ENCODE measurements around the gene CELA2A. TPM values are rescaled to one million over a fixed set of nuclear protein-coding genes. Genes with fewer than 3 reads are reported as not detected.
"Not testable (repeated sequence)": the region's sequence is repeated elsewhere in the genome, so short reads cannot be mapped to it uniquely, and the experiment has no call there.

CELA2A gene
- polyA plus RNA-seq, 6 donors from 2014 or later = not detected

DNA sequence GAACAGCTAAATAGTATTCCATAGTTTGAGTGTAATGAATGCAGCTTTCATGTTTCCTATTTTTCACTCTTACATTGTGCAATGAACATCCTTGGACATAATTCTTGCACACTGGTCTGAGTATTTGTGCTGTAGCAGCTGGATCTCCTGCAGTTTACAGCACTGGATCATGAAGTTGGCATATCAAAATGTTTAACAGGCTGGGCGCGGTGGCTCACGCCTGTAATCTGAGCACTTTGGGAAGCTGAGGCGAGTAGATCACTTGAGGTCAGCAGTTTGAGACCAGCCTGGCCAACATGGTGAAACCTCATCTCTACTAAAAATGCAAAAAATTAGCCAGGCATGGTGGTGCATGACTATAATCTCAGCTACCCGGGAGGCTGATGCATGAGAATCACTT, 14.5 kb downstream of the CELA2A start:
- not testable (repeated sequence) for H3K27me3 Mint-ChIP-seq; H3K4me3 Mint-ChIP-seq; H3K36me3 Mint-ChIP-seq; H3K4me1 Mint-ChIP-seq; H3K27ac Mint-ChIP-seq; ATAC-seq (ENCODE audit: low read depth in 2 of 2); DNase-seq; H3K9me3 Mint-ChIP-seq

DNA sequence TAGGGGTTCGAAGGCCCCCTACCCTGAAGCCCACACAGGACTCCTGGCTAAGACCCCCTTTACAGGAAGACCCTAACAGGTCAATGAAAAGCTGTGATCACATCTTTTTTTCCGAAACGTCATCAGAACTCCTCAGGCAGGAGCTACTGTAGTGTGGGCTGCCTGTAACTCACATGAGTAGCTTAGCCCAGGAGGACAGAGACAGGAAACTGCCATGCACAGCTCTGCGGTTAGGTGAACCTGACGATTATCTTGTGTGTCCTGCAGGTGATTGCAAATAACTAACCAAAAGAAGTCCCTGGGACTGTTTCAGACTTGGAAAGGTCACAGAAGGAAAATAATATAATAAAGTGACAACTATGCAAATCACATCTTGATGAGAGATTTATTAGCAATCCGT, 15.2 kb downstream of the CELA2A start:
- not testable (repeated sequence) for ATAC-seq (ENCODE audit: low read depth in 2 of 2); H3K27me3 Mint-ChIP-seq; H3K27ac Mint-ChIP-seq; H3K36me3 Mint-ChIP-seq; DNase-seq; H3K4me1 Mint-ChIP-seq; H3K4me3 Mint-ChIP-seq; H3K9me3 Mint-ChIP-seq

DNA sequence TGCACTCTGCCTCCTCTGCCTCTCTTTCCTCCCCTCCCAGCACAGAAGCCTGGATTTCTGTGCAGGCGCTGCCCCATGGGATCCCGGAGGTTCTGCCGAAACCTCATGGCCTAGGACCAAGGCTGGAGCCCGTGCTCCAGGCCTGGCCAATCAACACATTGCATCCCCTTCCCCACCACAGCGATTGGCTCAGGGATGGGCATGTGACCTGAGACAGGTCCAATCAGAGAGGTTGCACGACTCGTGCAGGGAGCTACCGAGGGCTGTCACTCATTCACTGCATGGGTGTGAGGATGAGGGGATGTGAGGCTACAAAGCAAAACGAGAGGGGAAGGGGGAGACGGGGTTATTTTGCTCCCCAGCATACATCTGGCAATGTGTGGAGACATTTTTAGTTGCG, 16.1 kb downstream of the CELA2A start:
- Mint-ChIP-seq H3K4me1 (peaks cover 0 to 2% (median 0%) of the 10 kb centered on the region in 3 donors), H3K4me3 (no peak overlapping the region), H3K36me3 (no peaks in the 10 kb centered on the region), H3K9me3 (no peaks in the 10 kb centered on the region), H3K27me3 (peaks cover 0 to 7% (median 0%) of the 10 kb centered on the region in 3 donors), H3K27ac (no peak overlapping the region)
- DNase-seq (no peak), ATAC-seq (ENCODE audit: low read depth in 2 of 2) (no peak)

DNA sequence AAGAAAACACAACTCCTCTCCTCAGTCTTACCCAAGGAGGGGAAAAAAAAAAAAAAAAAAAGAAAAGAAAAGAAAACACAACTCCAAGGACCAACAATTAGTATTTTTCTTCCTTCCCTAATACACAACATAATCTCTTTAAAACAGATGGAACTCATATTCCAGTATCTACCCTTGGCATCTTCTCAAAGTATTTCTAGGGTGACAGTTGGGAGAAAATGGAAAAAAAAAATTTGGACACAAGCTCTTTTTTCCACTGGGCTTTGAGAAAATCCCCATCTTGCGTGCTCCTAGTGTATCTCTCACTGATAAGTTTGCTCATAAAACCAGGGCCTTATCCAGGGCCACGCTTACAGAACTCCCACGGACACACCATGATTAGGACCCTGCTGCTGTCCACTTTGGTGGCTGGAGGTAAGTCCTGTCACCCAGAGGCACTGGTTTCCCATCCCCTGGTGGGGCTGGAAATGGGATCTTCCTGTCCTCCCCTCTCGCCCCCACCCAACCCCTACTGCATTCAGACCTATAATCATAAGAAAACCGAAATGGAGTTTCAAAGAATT, 19.3 kb downstream of the CELA2A start, which contains the start of gene CELA2B:
CELA2B (plus strand) TSS at position 353 of the 563 bp plus-strand sequence; CDS start at position 375, 22 bp downstream.
- DNase-seq (no peak), ATAC-seq (ENCODE audit: low read depth in 2 of 2) (no peak)
- H3K9me3 Mint-ChIP-seq = no peaks in the 10 kb centered on the region
- H3K36me3 Mint-ChIP-seq = no peaks in the 10 kb centered on the region
- H3K4me1 Mint-ChIP-seq = no peaks in the 10 kb centered on the region
- H3K27me3 Mint-ChIP-seq = no peaks in the 10 kb centered on the region
- no peak within 1 kb of the TSS for H3K4me3 Mint-ChIP-seq
- peak within 1 kb of the TSS in 2 of 6 donors; percentile 23 to 54 for H3K27ac Mint-ChIP-seq

DNA sequence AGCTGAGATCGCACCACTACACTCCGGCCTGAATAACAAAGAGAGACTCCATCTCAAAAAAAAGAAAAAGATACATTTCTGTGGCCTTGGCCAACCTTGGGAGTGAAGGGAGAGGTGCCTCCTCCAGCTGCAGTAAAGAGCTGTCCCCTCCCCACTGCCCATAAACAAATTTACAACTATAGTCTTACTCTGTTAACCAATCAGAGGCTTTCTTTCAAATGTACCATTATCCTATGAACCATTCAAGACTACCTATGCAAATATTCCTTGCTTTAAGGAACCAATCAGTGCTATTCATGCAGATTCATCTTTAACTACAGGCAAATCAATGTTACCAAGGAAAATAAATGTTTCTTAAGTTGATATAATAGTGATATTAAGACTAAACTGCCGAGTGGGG, 20.4 kb downstream of the CELA2A start:
- ATAC-seq (ENCODE audit: low read depth in 2 of 2) = no peak
- Mint-ChIP-seq H3K9me3 (no peaks in the 10 kb centered on the region), H3K27me3 (no peaks in the 10 kb centered on the region), H3K4me1 (no peaks in the 10 kb centered on the region), H3K27ac (no peak overlapping the region), H3K4me3 (no peak overlapping the region), H3K36me3 (no peaks in the 10 kb centered on the region)
- DNase-seq = no peak

DNA sequence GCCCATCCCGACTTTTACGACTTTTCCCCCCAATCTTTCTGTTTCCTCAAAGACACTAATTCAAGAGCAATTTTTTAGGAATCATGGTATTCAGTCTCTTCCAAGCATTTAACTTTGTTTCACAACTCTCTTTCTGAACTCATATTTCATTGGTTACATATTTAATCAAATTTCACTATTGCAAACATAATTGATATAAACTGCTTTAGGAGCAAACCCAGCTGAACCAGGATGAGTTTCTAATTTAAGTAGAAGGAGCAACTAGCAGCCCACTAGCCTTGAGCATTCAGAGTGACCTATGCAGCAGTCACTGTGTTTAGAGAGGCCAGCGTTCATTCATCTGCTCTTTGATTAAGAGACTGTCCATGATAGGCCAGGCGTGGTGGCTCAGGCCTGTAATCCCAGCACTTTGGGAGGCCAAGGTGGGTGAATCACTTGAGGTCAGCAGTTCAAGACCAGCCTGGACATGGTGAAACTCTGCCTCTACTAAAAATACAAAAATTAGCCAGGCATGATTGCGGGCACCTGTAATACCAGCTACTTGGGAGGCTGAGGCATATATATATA, 21.2 kb downstream of the CELA2A start:
- no peaks in the 10 kb centered on the region for H3K9me3 Mint-ChIP-seq
- peak overlapping the region in 1 of 6 donors; percentile 58 for H3K27ac Mint-ChIP-seq
- H3K4me3 Mint-ChIP-seq = peak overlapping the region in 1 of 8 donors; percentile 23
- no peaks in the 10 kb centered on the region for H3K4me1 Mint-ChIP-seq
- ATAC-seq (ENCODE audit: low read depth in 2 of 2) (no peak), DNase-seq (no peak)
- no peaks in the 10 kb centered on the region for H3K27me3 Mint-ChIP-seq
- H3K36me3 Mint-ChIP-seq = no peaks in the 10 kb centered on the region

DNA sequence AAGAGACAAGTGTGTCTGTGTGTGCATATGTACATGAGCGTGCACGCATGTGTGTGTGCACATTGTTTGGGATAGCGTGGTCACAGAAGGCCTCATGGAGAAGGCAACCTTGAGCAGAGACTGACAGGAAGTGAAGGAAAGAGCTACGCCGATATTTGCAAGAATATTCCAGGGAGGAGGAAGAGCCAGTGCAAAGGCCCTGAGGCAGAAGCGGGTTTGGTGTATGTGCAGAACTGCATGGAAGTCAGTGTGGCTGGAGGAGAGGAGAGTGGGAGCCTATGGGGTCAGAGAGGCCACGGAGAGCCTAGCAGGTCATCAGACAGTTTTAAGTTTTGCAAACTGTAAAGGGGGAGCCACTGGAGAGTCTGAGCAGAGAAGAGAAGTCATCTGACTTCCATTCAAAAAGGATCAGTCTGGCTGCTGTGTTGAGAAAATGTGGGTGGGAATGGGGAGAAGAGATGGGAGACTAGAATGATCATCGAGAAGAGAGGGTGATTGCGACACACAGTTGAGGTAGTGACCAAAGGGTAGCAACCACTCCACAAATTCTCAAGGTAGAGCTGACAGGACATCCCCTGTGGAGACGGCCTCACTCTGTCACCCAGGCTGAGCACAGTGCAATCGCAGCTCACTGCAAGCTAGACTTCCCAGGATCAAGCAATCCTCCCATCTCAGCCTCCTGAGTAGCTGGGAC, 23.3 kb downstream of the CELA2A start:
- H3K36me3 Mint-ChIP-seq = no peaks in the 10 kb centered on the region
- no peak overlapping the region for H3K27ac Mint-ChIP-seq
- H3K4me1 Mint-ChIP-seq = no peaks in the 10 kb centered on the region
- H3K27me3 Mint-ChIP-seq = no peaks in the 10 kb centered on the region
- H3K9me3 Mint-ChIP-seq = no peaks in the 10 kb centered on the region
- no peak overlapping the region for H3K4me3 Mint-ChIP-seq
- no peak for DNase-seq
- ATAC-seq (ENCODE audit: low read depth in 2 of 2) = no peak

DNA sequence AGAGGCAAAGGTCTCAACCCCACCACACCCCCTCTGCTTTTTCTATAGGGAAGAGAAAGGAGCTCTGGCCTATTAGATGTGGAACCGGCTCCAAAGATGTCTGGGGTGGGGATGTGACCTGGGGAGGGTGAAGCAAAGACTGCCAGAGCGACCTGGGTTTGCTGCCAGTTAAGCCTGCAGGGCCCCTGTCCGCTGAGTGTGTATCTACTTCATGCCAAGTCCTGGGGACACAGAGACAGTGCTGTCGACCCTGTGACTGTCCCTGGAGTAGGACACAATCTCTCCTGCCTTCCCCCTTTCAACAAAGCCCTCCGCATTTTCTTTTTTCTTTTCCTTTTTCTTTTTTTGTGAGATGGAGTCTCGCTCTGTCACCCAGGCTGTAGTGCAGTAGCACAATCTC, 25.9 kb downstream of the CELA2A start:
- H3K9me3 Mint-ChIP-seq = not testable (repeated sequence)

DNA sequence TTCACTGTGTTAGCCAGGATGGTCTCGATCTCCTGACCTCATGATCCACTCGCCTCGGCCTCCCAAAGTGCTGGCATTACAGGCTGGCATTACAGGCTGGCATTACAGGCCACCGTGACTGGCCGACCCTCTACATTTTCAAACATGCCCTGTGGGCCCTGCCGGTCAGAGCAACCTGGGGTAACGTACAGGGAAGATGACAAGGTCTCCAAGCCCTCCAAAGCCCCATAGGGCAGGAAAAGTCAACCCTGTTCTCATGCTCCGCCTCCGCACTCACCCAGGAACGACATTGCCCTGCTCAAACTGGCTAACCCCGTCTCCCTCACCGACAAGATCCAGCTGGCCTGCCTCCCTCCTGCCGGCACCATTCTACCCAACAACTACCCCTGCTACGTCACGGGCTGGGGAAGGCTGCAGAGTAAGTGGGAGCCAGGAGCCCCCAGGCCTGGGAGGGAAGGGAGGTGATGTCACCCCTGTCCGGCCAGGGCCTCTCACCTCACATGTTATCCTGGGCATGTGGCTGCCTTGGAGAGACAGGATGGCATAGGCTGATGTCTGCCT, 26.5 kb downstream of the CELA2A start:
- not testable (repeated sequence) for H3K4me3 Mint-ChIP-seq; ATAC-seq (ENCODE audit: low read depth in 2 of 2); H3K9me3 Mint-ChIP-seq; DNase-seq; H3K4me1 Mint-ChIP-seq; H3K27me3 Mint-ChIP-seq; H3K27ac Mint-ChIP-seq
- peaks cover 12 to 14% of the 10 kb centered on the region in 2 donors for H3K36me3 Mint-ChIP-seq

More for the DNA sequence above, 25.9 kb downstream of the CELA2A start:
- H3K27me3 Mint-ChIP-seq; H3K27ac Mint-ChIP-seq; DNase-seq; H3K4me1 Mint-ChIP-seq; H3K4me3 Mint-ChIP-seq; ATAC-seq (ENCODE audit: low read depth in 2 of 2): not testable (repeated sequence)
- H3K36me3 Mint-ChIP-seq = peaks cover 12 to 14% of the 10 kb centered on the region in 2 donors

DNA sequence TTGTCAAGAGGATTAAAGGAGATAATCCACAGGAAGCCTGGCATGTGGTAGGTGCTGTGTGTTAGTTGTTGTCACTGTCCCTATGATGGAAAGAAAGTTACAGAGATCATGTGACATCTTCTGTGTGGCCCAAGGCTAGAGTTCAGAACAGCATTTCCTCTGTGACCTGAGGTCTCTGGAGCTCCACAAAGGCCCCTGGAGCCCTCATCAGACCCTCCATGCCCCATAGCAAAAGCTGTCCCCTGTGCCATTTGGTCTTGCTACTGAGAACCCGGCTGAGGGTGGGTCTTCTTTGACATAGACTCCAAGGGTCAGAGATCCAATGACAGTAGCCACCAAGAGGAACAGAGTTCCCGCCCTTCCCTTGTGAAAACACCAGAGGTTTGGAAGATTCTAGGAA, 27.4 kb downstream of the CELA2A start:
- Mint-ChIP-seq H3K9me3 (no peaks in the 10 kb centered on the region), H3K4me1 (no peaks in the 10 kb centered on the region), H3K27ac (no peak overlapping the region), H3K27me3 (no peaks in the 10 kb centered on the region), H3K4me3 (no peak overlapping the region), H3K36me3 (peaks cover 17 to 18% of the 10 kb centered on the region in 2 donors)
- no peak for DNase-seq
- no peak for ATAC-seq (ENCODE audit: low read depth in 2 of 2)

DNA sequence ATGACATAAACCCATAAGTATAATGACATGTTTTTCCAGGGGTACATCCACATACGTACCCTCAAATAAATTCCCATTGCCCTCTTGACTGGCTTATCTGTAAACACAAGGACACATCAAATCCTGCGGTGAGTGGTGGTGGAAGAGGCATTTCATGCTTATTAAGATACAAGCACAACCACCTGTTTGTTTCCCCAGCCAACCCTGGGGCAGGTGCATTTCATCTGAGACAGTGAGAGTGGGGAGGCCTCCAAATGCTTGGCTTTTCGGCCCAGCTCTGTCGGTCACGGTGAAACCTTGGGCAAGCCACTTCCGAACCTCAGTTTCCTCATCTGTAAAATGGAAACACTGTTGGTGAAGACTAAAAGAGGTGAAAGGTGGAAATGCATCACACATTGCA, 27.9 kb downstream of the CELA2A start:
- H3K4me1 Mint-ChIP-seq; H3K27ac Mint-ChIP-seq; H3K9me3 Mint-ChIP-seq; ATAC-seq (ENCODE audit: low read depth in 2 of 2); H3K27me3 Mint-ChIP-seq; H3K4me3 Mint-ChIP-seq; DNase-seq: not testable (repeated sequence)
- H3K36me3 Mint-ChIP-seq = peaks cover 17 to 18% of the 10 kb centered on the region in 2 donors

DNA sequence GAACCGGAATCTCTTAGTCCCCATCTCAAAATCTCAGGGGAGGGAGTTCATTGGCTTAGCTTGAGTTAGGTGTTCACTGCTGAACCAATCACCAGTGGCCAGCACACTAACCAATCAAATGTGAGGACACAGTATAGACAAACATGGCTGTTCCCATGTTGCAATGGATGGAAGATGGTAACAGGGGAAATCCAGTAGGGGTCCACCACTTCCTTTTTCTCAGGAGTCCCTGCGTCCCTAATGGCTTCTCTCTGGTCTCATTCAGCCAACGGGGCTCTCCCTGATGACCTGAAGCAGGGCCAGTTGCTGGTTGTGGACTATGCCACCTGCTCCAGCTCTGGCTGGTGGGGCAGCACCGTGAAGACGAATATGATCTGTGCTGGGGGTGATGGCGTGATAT, 29.1 kb downstream of the CELA2A start:
- Mint-ChIP-seq H3K36me3 (peaks cover 17 to 18% of the 10 kb centered on the region in 2 donors), H3K9me3 (no peaks in the 10 kb centered on the region), H3K4me1 (no peaks in the 10 kb centered on the region), H3K27ac (no peak overlapping the region), H3K4me3 (no peak overlapping the region), H3K27me3 (no peaks in the 10 kb centered on the region)
- ATAC-seq (ENCODE audit: low read depth in 2 of 2) = no peak
- no peak for DNase-seq

DNA sequence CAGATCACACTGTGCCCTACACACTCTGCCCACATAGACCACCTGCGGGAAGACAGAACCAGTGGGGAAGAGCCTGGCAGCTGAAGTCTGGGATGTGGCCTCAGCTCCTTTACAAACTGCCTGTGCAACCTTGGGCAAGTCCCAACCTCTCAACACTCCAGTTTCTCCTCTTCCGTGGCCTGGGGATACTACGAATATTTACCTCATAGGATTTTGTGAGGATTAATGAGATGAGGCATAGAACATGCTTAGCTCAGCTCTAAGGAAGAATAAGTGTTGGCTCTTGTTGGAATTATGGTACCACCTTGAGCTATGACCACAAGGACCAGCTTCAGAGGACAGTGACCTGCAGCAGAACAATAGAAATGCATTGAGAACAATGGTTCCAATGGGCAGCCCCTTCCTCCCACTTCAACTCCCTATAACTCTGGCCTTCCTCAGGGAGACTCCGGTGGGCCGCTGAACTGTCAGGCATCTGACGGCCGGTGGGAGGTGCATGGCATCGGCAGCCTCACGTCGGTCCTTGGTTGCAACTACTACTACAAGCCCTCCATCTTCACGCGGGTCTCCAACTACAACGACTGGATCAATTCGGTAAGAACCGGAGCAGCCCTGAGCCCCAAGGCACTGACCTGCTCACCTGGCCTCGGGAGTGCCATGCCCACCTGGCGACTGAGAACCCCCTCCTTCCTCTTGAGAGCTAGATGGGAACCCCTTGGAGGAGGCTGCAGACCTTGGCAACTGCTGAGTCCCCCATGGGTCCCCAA, 30.5 kb downstream of the CELA2A start:
- Mint-ChIP-seq H3K36me3 (peaks cover 21% of the 10 kb centered on the region in 2 donors), H3K27ac (peak overlapping the region in 1 of 6 donors; percentile 32)
- not testable (repeated sequence) for H3K4me3 Mint-ChIP-seq; H3K27me3 Mint-ChIP-seq; DNase-seq; H3K4me1 Mint-ChIP-seq; ATAC-seq (ENCODE audit: low read depth in 2 of 2); H3K9me3 Mint-ChIP-seq

Measured in naive B cell (primary cell).